HG03097 (cell line): ENCODE results near the gene GDNF.

ENCODE experiments used
- ATAC-seq: cut with Tn5 transposase; IDR thresholded peaks from one replicate; pipeline ENCODE4 v1.9.1; 2021; ENCODE audit not compliant: unreplicated experiment, low FRiP score

Gene GDNF

GRCh38 chr5:37847978-37848425, 8.2 kb upstream of the GDNF start:
- no peak for ATAC-seq

- ATAC-seq: no peak
These were observed 7.0 kb upstream of the GDNF start for GRCh38 chr5:37846786-37847310.

- no peak for ATAC-seq
These were observed 4.2 kb upstream of the GDNF start for GRCh38 chr5:37844009-37844408.

GRCh38 chr5:37842048-37842447, 2.2 kb upstream of the GDNF start:
- no peak for ATAC-seq

GRCh38 chr5:37841203-37841602, 1.4 kb upstream of the GDNF start:
- no peak for ATAC-seq

GRCh38 chr5:37840053-37841034, 503 bp upstream of the GDNF start:
- no peak for ATAC-seq

GRCh38 chr5:37838933-37839341, 904 bp downstream of the GDNF start:
- no peak for ATAC-seq

- ATAC-seq: no peak
These were observed 1.5 kb downstream of the GDNF start for GRCh38 chr5:37838152-37838932.

- no peak for ATAC-seq
These were observed 2.3 kb downstream of the GDNF start for GRCh38 chr5:37837414-37838032.

GRCh38 chr5:37836592-37837413, 3.0 kb downstream of the GDNF start:
- ATAC-seq: no peak

GRCh38 chr5:37836235-37836591, 3.6 kb downstream of the GDNF start:
- ATAC-seq: no peak

- no peak for ATAC-seq
These were observed 4.4 kb downstream of the GDNF start for GRCh38 chr5:37835380-37835973.

GRCh38 chr5:37834542-37835379, 5.1 kb downstream of the GDNF start:
- ATAC-seq: no peak

GRCh38 chr5:37833990-37834389, 5.9 kb downstream of the GDNF start:
- ATAC-seq: no peak

GRCh38 chr5:37831821-37832534, 7.9 kb downstream of the GDNF start:
- ATAC-seq: no peak

- ATAC-seq: no peak
These were observed 9.5 kb downstream of the GDNF start for GRCh38 chr5:37830348-37830747.

GRCh38 chr5:37825334-37825915, 14.4 kb downstream of the GDNF start:
- ATAC-seq: no peak
